PC-3 (cell line): Measurements from ENCODE around the gene CXCL11. TPM values are rescaled to one million over a fixed set of nuclear protein-coding genes. Genes with fewer than 3 reads are reported as not detected.

Experiments used
- ATAC-seq: fragments of 200-7000 bp; cut with Tn5 transposase; 2 replicates; pipeline ENCODE4 v1.9.1; 2020; ENCODE audit warnings: mild to moderate bottlenecking, moderate library complexity
- BruUV-seq: library from RNA; stranded (reverse); fragments of 400-500 nt; replicated peaks from 2 replicates; lab custom pipeline; 2021; lab: Mats Ljungman, UMichigan
- CTCF ChIA-PET: fragments of 300-600 bp; sonication (Branson Sonifier 250); formaldehyde crosslinking; loops from one replicate; lab custom pipeline; 2022; ENCODE audit warnings: antibody characterized with exemption; lab: Charles Lee
- POLR2A ChIA-PET: fragments of 300-600 bp; sonication (Branson Sonifier 250); formaldehyde crosslinking; loops from one replicate; lab custom pipeline; 2022; ENCODE audit warnings: antibody characterized with exemption; ENCODE audit not compliant: unreplicated experiment; lab: Charles Lee
- DNase-seq: peaks from one replicate; pipeline ENCODE4 v3.0.0-alpha.2; 2015
- H2AFZ ChIP-seq: fragments of 300-600 bp; sonication (generic); 2 replicates; pipeline ENCODE4 v1.6.0; 2016; ENCODE audit warnings: antibody characterized with exemption, low read length
- H3F3A ChIP-seq: fragments of 300-600 bp; sonication (generic); one replicate; pipeline ENCODE4 v1.6.0; 2017; ENCODE audit warnings: antibody characterized with exemption, low read length, control low read depth, mild to moderate bottlenecking; ENCODE audit not compliant: unreplicated experiment
- H3K27ac ChIP-seq: fragments of 300-600 bp; sonication (generic); 2 replicates; pipeline ENCODE4 v1.5.1; 2016; ENCODE audit warnings: mild to moderate bottlenecking, low read length
- H3K27me3 ChIP-seq: fragments of 300-600 bp; sonication (generic); 2 replicates; pipeline ENCODE4 v1.6.1; 2016; ENCODE audit warnings: low read length, mixed read lengths
- H3K36me3 ChIP-seq: fragments of 300-600 bp; sonication (generic); 2 replicates; pipeline ENCODE4 v1.6.1; 2016; ENCODE audit warnings: low read depth, mixed run types, low read length, mixed read lengths
- H3K4me1 ChIP-seq: fragments of 300-600 bp; sonication (generic); 2 replicates; pipeline ENCODE4 v1.5.1; 2016; ENCODE audit warnings: low read length; ENCODE audit not compliant: insufficient read depth
- H3K4me2 ChIP-seq: fragments of 300-600 bp; sonication (generic); 2 replicates; pipeline ENCODE4 v1.6.0; 2016; ENCODE audit warnings: low read length
- H3K4me3 ChIP-seq: fragments of 300-600 bp; sonication (generic); 2 replicates; pipeline ENCODE4 v1.5.1; 2016; ENCODE audit warnings: mild to moderate bottlenecking, low read length, mixed read lengths
- H3K79me2 ChIP-seq: fragments of 300-600 bp; sonication (generic); 2 replicates; pipeline ENCODE4 v1.6.1; 2017; ENCODE audit warnings: low read length, mixed read lengths
- H3K9ac ChIP-seq: fragments of 300-600 bp; sonication (generic); 2 replicates; pipeline ENCODE4 v1.6.0; 2016; ENCODE audit warnings: mild to moderate bottlenecking, low read length
- H3K9me2 ChIP-seq: fragments of 300-600 bp; sonication (generic); replicated peaks from 2 replicates; pipeline ENCODE4 v1.6.1; 2016; ENCODE audit warnings: mixed run types, low read length, mixed read lengths
- H3K9me3 ChIP-seq: fragments of 300-600 bp; sonication (generic); 2 replicates; pipeline ENCODE4 v1.6.1; 2016; ENCODE audit warnings: low read length, mixed read lengths
- H4K20me1 ChIP-seq: fragments of 300-600 bp; sonication (generic); 2 replicates; pipeline ENCODE4 v1.6.1; 2016; ENCODE audit warnings: low read length, mixed read lengths
- EZH2 ChIP-seq: fragments of 300-600 bp; sonication (generic); IDR thresholded peaks from one replicate; pipeline ENCODE4 v1.6.1; 2017; ENCODE audit warnings: antibody characterized with exemption, mild to moderate bottlenecking, low read length; ENCODE audit not compliant: unreplicated experiment
- EZH2phosphoT487 ChIP-seq: fragments of 300-600 bp; sonication (generic); IDR thresholded peaks from 2 replicates; pipeline ENCODE4 v1.6.1; 2018; ENCODE audit warnings: mild to moderate bottlenecking, antibody characterized with exemption, low read length, borderline replicate concordance
- intact Hi-C: fragments of 100-400 bp; cut with micrococcal nuclease; formaldehyde crosslinking; loops from 2 replicates; pipeline ENCODE4 v1.9.0; 2023
- total RNA-seq: library from RNA; depleted of rRNA; stranded (reverse); fragments of >200 nt; gene quantifications from 2 replicates; pipeline ENCODE4 v1.2.3, GENCODE V29; 2014
- TF ChIP-seq, protein P1 (sequence below): fragments of 300-600 bp; sonication (generic); conservative IDR thresholded peaks from 2 replicates; pipeline ENCODE4 v1.5.1; 2017; ENCODE audit warnings: antibody characterized with exemption, low read depth, mild to moderate bottlenecking, low read length

CXCL11 gene
- total RNA-seq, 1 experiment from 2014 or later = not detected

DNA sequence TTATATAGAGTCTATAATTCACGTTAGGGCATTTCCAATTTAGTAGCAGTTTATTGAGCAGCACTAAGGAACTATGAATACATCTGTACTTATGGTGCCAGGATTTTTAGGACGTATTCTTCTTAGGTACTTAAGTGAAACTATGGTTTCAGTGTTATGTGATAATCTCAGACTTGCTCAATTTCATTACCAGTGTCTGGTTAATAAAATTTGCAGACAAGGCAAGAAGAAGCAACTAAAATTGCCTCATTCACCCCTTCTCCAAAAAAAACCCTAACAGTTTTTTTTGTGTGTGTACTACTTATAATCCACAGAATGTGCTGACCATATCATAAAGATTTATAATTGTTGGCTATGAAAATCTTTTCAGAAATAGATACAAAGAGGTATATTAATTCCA, 6.6 kb downstream of the CXCL11 start:
- H3K36me3 ChIP-seq = no peaks in the 10 kb centered on the region
- H3K4me1 ChIP-seq = no peaks in the 10 kb centered on the region
- no peak overlapping the region for H2AFZ ChIP-seq
- H3K27me3 ChIP-seq = no peaks in the 10 kb centered on the region
- DNase-seq (no peak), ATAC-seq (no peak)
- CTCF ChIA-PET = no interaction called here
- no peaks in the 10 kb centered on the region for H3F3A ChIP-seq
- no peak overlapping the region for H3K4me3 ChIP-seq
- POLR2A ChIA-PET = no interaction called here
- no peaks in the 10 kb centered on the region for H3K9me2 ChIP-seq
- intact Hi-C loops = no loop called here
- BruUV-seq = no TSS peak
- TF ChIP-seq EZH2 = no peak
- TF ChIP-seq EZH2phosphoT487 = no peak
- TF ChIP-seq, protein P1, sequence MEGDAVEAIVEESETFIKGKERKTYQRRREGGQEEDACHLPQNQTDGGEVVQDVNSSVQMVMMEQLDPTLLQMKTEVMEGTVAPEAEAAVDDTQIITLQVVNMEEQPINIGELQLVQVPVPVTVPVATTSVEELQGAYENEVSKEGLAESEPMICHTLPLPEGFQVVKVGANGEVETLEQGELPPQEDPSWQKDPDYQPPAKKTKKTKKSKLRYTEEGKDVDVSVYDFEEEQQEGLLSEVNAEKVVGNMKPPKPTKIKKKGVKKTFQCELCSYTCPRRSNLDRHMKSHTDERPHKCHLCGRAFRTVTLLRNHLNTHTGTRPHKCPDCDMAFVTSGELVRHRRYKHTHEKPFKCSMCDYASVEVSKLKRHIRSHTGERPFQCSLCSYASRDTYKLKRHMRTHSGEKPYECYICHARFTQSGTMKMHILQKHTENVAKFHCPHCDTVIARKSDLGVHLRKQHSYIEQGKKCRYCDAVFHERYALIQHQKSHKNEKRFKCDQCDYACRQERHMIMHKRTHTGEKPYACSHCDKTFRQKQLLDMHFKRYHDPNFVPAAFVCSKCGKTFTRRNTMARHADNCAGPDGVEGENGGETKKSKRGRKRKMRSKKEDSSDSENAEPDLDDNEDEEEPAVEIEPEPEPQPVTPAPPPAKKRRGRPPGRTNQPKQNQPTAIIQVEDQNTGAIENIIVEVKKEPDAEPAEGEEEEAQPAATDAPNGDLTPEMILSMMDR = no peak
- H3K9ac ChIP-seq = no peak overlapping the region
- no peaks in the 10 kb centered on the region for H3K79me2 ChIP-seq
- H3K9me3 ChIP-seq = no peaks in the 10 kb centered on the region
- H3K4me2 ChIP-seq = no peak overlapping the region
- H3K27ac ChIP-seq = no peak overlapping the region
- H4K20me1 ChIP-seq = no peaks in the 10 kb centered on the region

DNA sequence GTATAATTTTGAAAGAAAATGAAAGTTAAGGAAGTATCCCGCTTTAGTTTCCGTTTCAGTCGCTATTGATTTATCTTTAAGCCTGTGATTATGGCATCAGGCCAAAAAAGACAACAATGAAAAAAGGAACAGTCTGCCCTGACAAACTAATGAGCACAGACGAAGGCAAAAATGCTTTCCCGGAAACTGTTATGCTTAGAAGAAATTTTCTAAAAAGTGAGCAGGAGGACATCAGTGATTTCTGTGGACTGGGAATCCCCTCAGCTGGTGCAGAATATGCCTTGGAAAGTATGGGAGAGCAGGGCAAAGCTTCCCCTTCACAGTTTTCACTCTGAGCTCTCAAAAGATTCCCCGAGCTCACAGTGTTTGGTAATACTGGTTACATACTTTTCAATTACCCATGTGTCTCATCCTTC, 7.5 kb downstream of the CXCL11 start:
- intact Hi-C loops = no loop called here

DNA sequence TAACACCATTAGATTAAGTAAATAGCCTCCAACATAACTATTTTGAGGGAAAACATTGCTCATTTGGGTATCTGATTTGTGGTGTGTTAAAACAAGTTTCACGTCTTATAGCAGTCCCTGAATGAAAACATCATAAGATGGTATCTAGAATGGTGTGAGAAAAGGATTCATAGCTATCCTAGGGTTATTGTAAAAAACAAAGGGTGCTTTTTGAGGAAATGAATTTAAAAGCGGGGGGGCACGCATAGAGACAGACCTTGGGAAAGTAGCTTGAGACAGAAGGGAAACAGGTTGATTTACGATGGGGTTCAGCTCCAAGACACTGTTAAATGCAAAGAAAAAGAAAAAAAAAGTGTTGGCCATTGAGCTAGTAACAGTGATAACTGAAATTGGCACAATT, 11.8 kb downstream of the CXCL11 start:
- CTCF ChIA-PET = no interaction called here
- no peak for ATAC-seq
- BruUV-seq = no TSS peak

More for the DNA sequence above, 7.5 kb downstream of the CXCL11 start:
- no peak for DNase-seq
- ATAC-seq = no peak
- no peaks in the 10 kb centered on the region for H3K27me3 ChIP-seq
- no peak overlapping the region for H2AFZ ChIP-seq
- no peak overlapping the region for H3K4me3 ChIP-seq
- ChIA-PET CTCF (no interaction called here), POLR2A (no interaction called here)
- BruUV-seq = no TSS peak
- no peak overlapping the region for H3K27ac ChIP-seq
- no peaks in the 10 kb centered on the region for H3K79me2 ChIP-seq
- H3K9me2 ChIP-seq = no peaks in the 10 kb centered on the region
- H3K9ac ChIP-seq = no peak overlapping the region
- TF ChIP-seq, protein P1 = no peak
- TF ChIP-seq EZH2phosphoT487 (no peak), EZH2 (no peak)
- H3K4me2 ChIP-seq = no peak overlapping the region
- no peaks in the 10 kb centered on the region for H4K20me1 ChIP-seq
- no peaks in the 10 kb centered on the region for H3K36me3 ChIP-seq
- no peaks in the 10 kb centered on the region for H3K4me1 ChIP-seq
- H3F3A ChIP-seq = no peaks in the 10 kb centered on the region
- no peaks in the 10 kb centered on the region for H3K9me3 ChIP-seq

More for the DNA sequence above, 11.8 kb downstream of the CXCL11 start:
- Histone ChIP-seq H2AFZ (no peak overlapping the region), H3K4me3 (no peak overlapping the region), H3K9me3 (no peaks in the 10 kb centered on the region), H3K9ac (no peak overlapping the region), H3K36me3 (no peaks in the 10 kb centered on the region), H4K20me1 (no peaks in the 10 kb centered on the region), H3K4me1 (no peaks in the 10 kb centered on the region), H3K27ac (no peak overlapping the region), H3K4me2 (no peak overlapping the region), H3K27me3 (no peaks in the 10 kb centered on the region), H3K79me2 (no peaks in the 10 kb centered on the region), H3F3A (no peaks in the 10 kb centered on the region), H3K9me2 (no peaks in the 10 kb centered on the region)
- POLR2A ChIA-PET = no interaction called here
- intact Hi-C loops = no loop called here
- TF ChIP-seq EZH2phosphoT487 (no peak), EZH2 (no peak)
- TF ChIP-seq, protein P1 = no peak
- no peak for DNase-seq
